ENCODE measurements around the gene DNMT3A.

The DNMT3A gene

GRCh38 chr2:25201794-25202193 is 139.9 kb downstream of the DNMT3A start:
- DNase-seq (ENCODE audit: low read depth, low spot score) = no peak
- TF ChIP-seq, protein P1, sequence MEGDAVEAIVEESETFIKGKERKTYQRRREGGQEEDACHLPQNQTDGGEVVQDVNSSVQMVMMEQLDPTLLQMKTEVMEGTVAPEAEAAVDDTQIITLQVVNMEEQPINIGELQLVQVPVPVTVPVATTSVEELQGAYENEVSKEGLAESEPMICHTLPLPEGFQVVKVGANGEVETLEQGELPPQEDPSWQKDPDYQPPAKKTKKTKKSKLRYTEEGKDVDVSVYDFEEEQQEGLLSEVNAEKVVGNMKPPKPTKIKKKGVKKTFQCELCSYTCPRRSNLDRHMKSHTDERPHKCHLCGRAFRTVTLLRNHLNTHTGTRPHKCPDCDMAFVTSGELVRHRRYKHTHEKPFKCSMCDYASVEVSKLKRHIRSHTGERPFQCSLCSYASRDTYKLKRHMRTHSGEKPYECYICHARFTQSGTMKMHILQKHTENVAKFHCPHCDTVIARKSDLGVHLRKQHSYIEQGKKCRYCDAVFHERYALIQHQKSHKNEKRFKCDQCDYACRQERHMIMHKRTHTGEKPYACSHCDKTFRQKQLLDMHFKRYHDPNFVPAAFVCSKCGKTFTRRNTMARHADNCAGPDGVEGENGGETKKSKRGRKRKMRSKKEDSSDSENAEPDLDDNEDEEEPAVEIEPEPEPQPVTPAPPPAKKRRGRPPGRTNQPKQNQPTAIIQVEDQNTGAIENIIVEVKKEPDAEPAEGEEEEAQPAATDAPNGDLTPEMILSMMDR (IDR thresholded peaks at IDR 0.05; ENCODE audit: low read depth, low read length) = no peak
- in situ Hi-C loops (cut with HindIII; ENCODE audit: low sequenced_read_pairs) = no loop called here
- no peak overlapping the region for H3K4me3 ChIP-seq (ENCODE audit: low read depth, low read length)

DNA sequence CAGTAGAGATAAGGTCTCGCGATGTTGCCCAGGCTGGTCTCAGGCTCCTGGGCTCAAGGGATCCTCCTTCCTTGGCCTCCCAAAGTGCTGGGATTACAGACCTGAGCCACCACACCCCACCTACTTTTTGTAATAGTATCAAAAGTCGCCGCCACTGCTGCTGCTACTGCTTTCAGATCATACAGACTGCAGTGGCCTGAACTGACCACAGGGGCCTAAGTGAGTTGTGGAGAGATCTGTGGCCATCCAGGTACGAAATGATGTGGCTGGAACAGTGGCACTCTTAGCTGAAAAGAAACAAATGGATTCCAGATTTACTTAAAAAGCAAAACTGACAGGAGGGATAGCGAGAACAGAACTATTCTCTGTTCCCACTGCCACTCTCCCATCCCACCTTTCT is 140.5 kb downstream of the DNMT3A start:
- in situ Hi-C loops (cut with HindIII; ENCODE audit: low sequenced_read_pairs) = no loop called here
- H3K4me3 ChIP-seq (ENCODE audit: low read depth, low read length) = no peak overlapping the region
- TF ChIP-seq, protein P1 (IDR thresholded peaks at IDR 0.05; ENCODE audit: low read depth, low read length) = peak; percentile 39
- no peak for DNase-seq (ENCODE audit: low read depth, low spot score)

DNA sequence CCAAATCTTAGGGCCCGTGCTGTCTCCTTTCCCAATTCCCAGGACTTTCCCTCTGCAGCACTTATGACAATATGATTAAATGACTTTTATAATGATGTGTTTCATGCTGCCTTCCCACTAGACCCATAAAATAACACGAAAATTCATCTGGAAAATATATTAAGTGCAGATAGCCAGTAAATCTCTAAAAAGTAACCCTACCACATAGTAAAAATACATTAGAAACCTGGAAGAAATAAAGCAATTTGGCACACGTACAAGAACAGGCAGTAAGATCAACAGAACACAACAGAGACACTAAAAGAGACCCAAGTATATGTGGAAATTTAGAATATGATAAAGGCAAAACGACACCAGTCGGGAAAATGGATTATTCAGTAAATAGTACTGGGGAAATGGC is 143.1 kb downstream of the DNMT3A start:
- in situ Hi-C loops (cut with HindIII; ENCODE audit: low sequenced_read_pairs) = no loop called here
- TF ChIP-seq, protein P1 (IDR thresholded peaks at IDR 0.05; ENCODE audit: low read depth, low read length) = no peak
- no peak for DNase-seq (ENCODE audit: low read depth, low spot score)
- no peak overlapping the region for H3K4me3 ChIP-seq (ENCODE audit: low read depth, low read length)

DNA sequence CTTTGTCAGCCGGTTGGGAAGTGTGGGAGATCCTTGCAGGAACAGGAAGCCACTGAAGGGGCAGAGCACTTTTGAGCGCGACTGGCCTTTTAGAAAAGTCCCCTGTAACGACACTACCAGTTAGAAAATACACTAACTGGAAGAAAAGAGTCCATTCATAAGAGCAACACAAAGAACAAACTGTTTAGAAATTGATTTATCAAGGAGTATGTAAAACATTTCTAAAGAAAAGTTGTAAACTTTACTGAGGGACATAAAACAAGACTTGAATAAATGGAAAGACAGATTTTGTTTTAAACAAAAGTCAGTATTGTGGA is 143.6 kb downstream of the DNMT3A start:
- no peak overlapping the region for H3K4me3 ChIP-seq (ENCODE audit: low read depth, low read length)
- TF ChIP-seq, protein P1 (IDR thresholded peaks at IDR 0.05; ENCODE audit: low read depth, low read length) = no peak
- no peak for DNase-seq (ENCODE audit: low read depth, low spot score)
- in situ Hi-C loops (cut with HindIII; ENCODE audit: low sequenced_read_pairs) = no loop called here

- in situ Hi-C loops (cut with HindIII; ENCODE audit: low sequenced_read_pairs) = no loop called here
- peak; percentile 9 for DNase-seq (ENCODE audit: low read depth, low spot score)
- H3K4me3 ChIP-seq (ENCODE audit: low read depth, low read length) = no peak overlapping the region
- TF ChIP-seq, protein P1 (IDR thresholded peaks at IDR 0.05; ENCODE audit: low read depth, low read length) = no peak
Measured at GRCh38 chr2:25197336-25198208, 144.2 kb downstream of the DNMT3A start.

DNA sequence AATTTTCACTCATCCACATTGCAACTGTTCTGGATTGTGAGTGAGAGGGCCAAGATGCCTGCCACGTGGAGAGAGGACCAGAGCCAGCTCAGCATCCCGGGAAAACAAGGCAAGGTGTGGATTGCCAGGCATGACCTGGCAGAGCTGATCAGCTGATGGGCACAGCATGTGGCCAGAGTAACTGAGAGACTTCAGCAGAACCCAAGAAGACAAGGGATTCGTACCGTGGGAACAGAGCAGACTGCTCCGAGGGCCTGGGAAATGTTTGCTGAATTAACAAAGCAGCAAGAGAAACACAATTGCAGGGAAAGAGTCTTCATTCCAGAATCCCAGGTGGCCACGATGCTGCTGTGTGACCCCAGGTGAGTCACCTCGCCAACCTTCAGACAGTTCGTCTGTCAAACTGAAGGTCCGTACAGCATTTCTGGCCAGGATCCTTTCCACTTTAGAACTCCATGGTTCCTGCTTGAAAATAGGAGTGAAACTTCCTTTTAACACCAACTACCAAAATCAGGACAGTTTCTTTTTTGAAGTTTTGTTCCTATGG is 147.1 kb downstream of the DNMT3A start:
- in situ Hi-C loops (cut with HindIII; ENCODE audit: low sequenced_read_pairs) = no loop called here
- TF ChIP-seq, protein P1 (IDR thresholded peaks at IDR 0.05; ENCODE audit: low read depth, low read length) = no peak
- DNase-seq (ENCODE audit: low read depth, low spot score) = no peak
- no peak overlapping the region for H3K4me3 ChIP-seq (ENCODE audit: low read depth, low read length)

Measured in astrocyte of the spinal cord (primary cell).